HG02610 (cell line): ENCODE measurements around the gene GALNT5.
A peak's percentile ranks its signal among the peaks of the same experiment; 100 is the strongest.
"Not testable (repeated sequence)": the region's sequence is repeated elsewhere in the genome, so short reads cannot be mapped to it uniquely, and the experiment has no call there.

Source experiments
- ATAC-seq: cut with Tn5 transposase; IDR thresholded peaks from one replicate; pipeline ENCODE4 v1.9.1; 2021; ENCODE audit warnings: mild to moderate bottlenecking, moderate library complexity; ENCODE audit not compliant: unreplicated experiment

GALNT5 gene

GRCh38 chr2:157324331-157324843 is 66.9 kb downstream of the GALNT5 start:
- no peak for ATAC-seq

GRCh38 chr2:157325786-157326185 is 68.3 kb downstream of the GALNT5 start, which contains the start of gene ERMN:
TSS of gene ERMN (minus strand) at chr2:157325824. CDS start at chr2:157325642, 182 bp downstream.
- ATAC-seq: no peak

GRCh38 chr2:157326698-157327097 is 69.2 kb downstream of the GALNT5 start:
- ATAC-seq: no peak

- peak; percentile 56 for ATAC-seq
Observed at GRCh38 chr2:157327200-157327599, 69.7 kb downstream of the GALNT5 start.

- peak; percentile 94 for ATAC-seq
Observed at GRCh38 chr2:157327621-157328500, 70.4 kb downstream of the GALNT5 start.

- ATAC-seq: no peak
Observed at GRCh38 chr2:157329524-157329923, 72.0 kb downstream of the GALNT5 start.

GRCh38 chr2:157333304-157334047 is 76.0 kb downstream of the GALNT5 start:
- peak; percentile 43 for ATAC-seq

GRCh38 chr2:157334335-157334734 is 76.8 kb downstream of the GALNT5 start:
- no peak for ATAC-seq

GRCh38 chr2:157334797-157335196 is 77.3 kb downstream of the GALNT5 start:
- ATAC-seq: no peak

GRCh38 chr2:157336137-157337010 is 78.9 kb downstream of the GALNT5 start:
- peak; percentile 45 for ATAC-seq

- ATAC-seq: no peak
Observed at GRCh38 chr2:157337978-157338377, 80.5 kb downstream of the GALNT5 start.

GRCh38 chr2:157339965-157340655 is 82.6 kb downstream of the GALNT5 start:
- ATAC-seq: no peak

- not testable (repeated sequence) for ATAC-seq
Observed at GRCh38 chr2:157341381-157341780, 83.9 kb downstream of the GALNT5 start.

GRCh38 chr2:157345647-157346389 is 88.3 kb downstream of the GALNT5 start:
- no peak for ATAC-seq

GRCh38 chr2:157348291-157348921 is 90.9 kb downstream of the GALNT5 start:
- ATAC-seq: no peak

- no peak for ATAC-seq
Observed at GRCh38 chr2:157349949-157350515, 92.5 kb downstream of the GALNT5 start.

- ATAC-seq: no peak
Observed at GRCh38 chr2:157355618-157356017, 98.1 kb downstream of the GALNT5 start.

- no peak for ATAC-seq
Observed at GRCh38 chr2:157359628-157360027, 102.1 kb downstream of the GALNT5 start.

- ATAC-seq: no peak
Observed at GRCh38 chr2:157361526-157361925, 104.0 kb downstream of the GALNT5 start.
